CD14-positive monocyte (primary cell): ENCODE measurements around the gene LAMA1. TPM values are rescaled to one million over a fixed set of nuclear protein-coding genes. Genes with fewer than 3 reads are reported as not detected.

Experiments
- DNase-seq, 3 donors: peaks; one replicate each; pipeline ENCODE4 v3.0.0-alpha.2; 2011 to 2022
- H2AFZ ChIP-seq: 2 replicates; pipeline ENCODE4 v1.6.0; 2012; ENCODE audit warnings: mild to moderate bottlenecking, low read depth, low read length, inconsistent platforms; ENCODE audit not compliant: insufficient read depth, poor library complexity, severe bottlenecking
- H3K27ac ChIP-seq, 2 donors: 1 replicate in 1 of 2; 2 replicates in 1 of 2; pipeline ENCODE4 v1.5.1; 2012 to 2013; ENCODE audit warnings: low read length in 2 of 2, control low read depth in 1 of 2, inconsistent platforms in 1 of 2, low read depth in 1 of 2, mild to moderate bottlenecking in 1 of 2
- H3K27me3 ChIP-seq, 2 donors: one replicate each; pipeline versions ENCODE4 v1.6.0 to v1.6.1; 2011 to 2013; ENCODE audit warnings: low read length in 2 of 2; ENCODE audit not compliant: control insufficient read depth in 2 of 2, insufficient read depth in 2 of 2
- H3K36me3 ChIP-seq, 2 donors: replicated peaks in 1 of 2; 1 replicate in 1 of 2; 2 replicates in 1 of 2; pipeline versions ENCODE4 v1.5.1 to v1.6.1; 2012 to 2013; ENCODE audit warnings: low read length in 2 of 2, control low read depth in 1 of 2, inconsistent platforms in 1 of 2, mild to moderate bottlenecking in 1 of 2; ENCODE audit not compliant: insufficient read depth in 2 of 2, control insufficient read depth in 1 of 2
- H3K4me1 ChIP-seq, 2 donors: 1 replicate in 1 of 2; 2 replicates in 1 of 2; pipeline versions ENCODE4 v1.5.1 to v1.6.1; 2012 to 2013; ENCODE audit warnings: low read length in 2 of 2, control low read depth in 1 of 2, inconsistent platforms in 1 of 2, mild to moderate bottlenecking in 1 of 2, moderate library complexity in 1 of 2; ENCODE audit not compliant: insufficient read depth in 2 of 2, control insufficient read depth in 1 of 2
- H3K4me2 ChIP-seq: replicated peaks from 2 replicates; pipeline ENCODE3; 2012; ENCODE audit warnings: low read length, moderate library complexity, mild to moderate bottlenecking; ENCODE audit not compliant: poor library complexity, severe bottlenecking; ENCODE audit errors: extremely low read depth
- H3K4me3 ChIP-seq, 3 experiments: fragments of 200-600 bp in 1 of 3; sonication (generic) in 1 of 3; replicated peaks in 1 of 3; 1 replicate in 2 of 3; 2 replicates in 1 of 3; pipeline ENCODE4 v1.5.1; 2011 to 2013; ENCODE audit warnings: low read length in 3 of 3, mild to moderate bottlenecking in 3 of 3, control low read depth in 2 of 3, low read depth in 2 of 3, inconsistent platforms in 1 of 3, moderate library complexity in 1 of 3
- H3K79me2 ChIP-seq: 2 replicates; pipeline ENCODE4 v1.6.0; 2012; ENCODE audit warnings: mild to moderate bottlenecking, control low read depth, inconsistent platforms, low read length, moderate library complexity; ENCODE audit not compliant: insufficient read depth
- H3K9ac ChIP-seq: 2 replicates; pipeline ENCODE4 v1.6.0; 2017; ENCODE audit warnings: low read length, mild to moderate bottlenecking; ENCODE audit not compliant: insufficient read depth, poor library complexity, severe bottlenecking
- H3K9me3 ChIP-seq, 2 donors: replicated peaks in 1 of 2; 1 replicate in 1 of 2; 2 replicates in 1 of 2; pipeline versions ENCODE4 v1.5.1 to v1.6.1; 2012 to 2013; ENCODE audit warnings: low read length in 2 of 2, control low read depth in 1 of 2; ENCODE audit not compliant: control insufficient read depth in 1 of 2, insufficient read depth in 1 of 2
- H4K20me1 ChIP-seq: 2 replicates; pipeline ENCODE4 v1.6.0; 2012; ENCODE audit warnings: mild to moderate bottlenecking, low read length, control low read depth, moderate library complexity; ENCODE audit not compliant: insufficient read depth
- H3K27ac Mint-ChIP-seq, 7 donors: one replicate each; pipeline ENCODE4 v1.8.0; 2020; ENCODE audit warnings: mild to moderate bottlenecking in 7 of 7, mixed read lengths in 7 of 7, moderate library complexity in 6 of 7, inconsistent platforms in 2 of 7
- H3K27me3 Mint-ChIP-seq, 3 donors: one replicate each; pipeline ENCODE4 v1.8.0; 2021 to 2022; ENCODE audit warnings: low read depth in 3 of 3, mild to moderate bottlenecking in 3 of 3, mixed read lengths in 3 of 3, moderate library complexity in 3 of 3, inconsistent platforms in 1 of 3
- H3K36me3 Mint-ChIP-seq, 2 donors: one replicate each; pipeline ENCODE4 v1.8.0; 2020; ENCODE audit warnings: mixed read lengths in 2 of 2, inconsistent platforms in 1 of 2, mild to moderate bottlenecking in 1 of 2
- H3K4me1 Mint-ChIP-seq: one replicate; pipeline ENCODE4 v1.8.0; 2020; ENCODE audit warnings: mild to moderate bottlenecking, mixed read lengths
- H3K4me3 Mint-ChIP-seq, 2 donors: one replicate each; pipeline ENCODE4 v1.8.0; 2020; ENCODE audit warnings: mild to moderate bottlenecking in 2 of 2, mixed read lengths in 2 of 2, moderate library complexity in 1 of 2
- H3K9me3 Mint-ChIP-seq, 7 donors: one replicate each; pipeline ENCODE4 v1.8.0; 2020 to 2022; ENCODE audit warnings: mixed read lengths in 7 of 7, mild to moderate bottlenecking in 6 of 7, moderate library complexity in 6 of 7, inconsistent platforms in 2 of 7
- CTCF ChIP-seq: fragments of 200-600 bp; IDR thresholded peaks from one replicate; pipeline ENCODE4 v1.8.0; 2022; ENCODE audit warnings: antibody characterized with exemption, mild to moderate bottlenecking
- WGBS: methylation state at CpG from one replicate; pipeline ENCODE4 v1.1.5; 2013; ENCODE audit warnings: missing lambda C conversion rate; ENCODE audit not compliant: insufficient coverage; 5-methylcytosine and 5-hydroxymethylcytosine counted together
- intact Hi-C, 2 donors: fragments of 100-400 bp; cut with micrococcal nuclease; formaldehyde crosslinking; loops; one replicate each; pipeline versions ENCODE4 v1.15.0 to v1.15.1; 2023
- polyA plus RNA-seq, 3 donors: library from polyadenylated mRNA; depleted of rRNA in 1 of 3; unstranded in 2 of 3; stranded (reverse) in 1 of 3; fragments of 300-500 nt in 2 of 3; fragments of >200 nt in 1 of 3; fragmentation: Illumina TruSeq in 2 of 3; gene quantifications; 1 replicate in 2 of 3; 2 replicates in 1 of 3; pipeline ENCODE4 v1.2.3, GENCODE V29; 2012 to 2021

Gene LAMA1
- polyA plus RNA-seq, 3 donors = not detected

- H3K4me3 Mint-ChIP-seq = no peak overlapping the region
- H3K4me1 Mint-ChIP-seq = no peaks in the 10 kb centered on the region
- Histone ChIP-seq H3K9me3 (no peaks in the 10 kb centered on the region), H2AFZ (no peak overlapping the region), H3K4me1 (no peaks in the 10 kb centered on the region), H3K4me2 (no peak overlapping the region), H3K79me2 (no peaks in the 10 kb centered on the region), H3K36me3 (no peaks in the 10 kb centered on the region), H4K20me1 (no peaks in the 10 kb centered on the region), H3K27ac (no peak overlapping the region), H3K27me3 (no peaks in the 10 kb centered on the region), H3K4me3 (no peak overlapping the region), H3K9ac (no peak overlapping the region)
- H3K27ac Mint-ChIP-seq = no peak overlapping the region
- H3K9me3 Mint-ChIP-seq = peaks cover 0 to 7% (median 0%) of the 10 kb centered on the region in 7 donors
- TF ChIP-seq CTCF = no peak
- DNase-seq = no peak
- intact Hi-C loops = no loop called here
- peaks cover 0 to 2% (median 0%) of the 10 kb centered on the region in 3 donors for H3K27me3 Mint-ChIP-seq
- WGBS = 94% methylated on average over 8 of the region's 9 CpGs
- no peaks in the 10 kb centered on the region for H3K36me3 Mint-ChIP-seq
These were observed 154.8 kb downstream of the LAMA1 start for GRCh38 chr18:6962571-6963451.

- no peak overlapping the region for H2AFZ ChIP-seq
- no peak for DNase-seq
- H3K9ac ChIP-seq = no peak overlapping the region
- no peak overlapping the region for H3K4me2 ChIP-seq
- no peaks in the 10 kb centered on the region for H3K4me1 Mint-ChIP-seq
- no peak for TF ChIP-seq CTCF
- H3K9me3 ChIP-seq = no peaks in the 10 kb centered on the region
- no peaks in the 10 kb centered on the region for H3K36me3 ChIP-seq
- H3K4me3 ChIP-seq = no peak overlapping the region
- H3K9me3 Mint-ChIP-seq = peaks cover 0 to 7% (median 0%) of the 10 kb centered on the region in 7 donors
- H3K27ac ChIP-seq = no peak overlapping the region
- peaks cover 0 to 2% (median 0%) of the 10 kb centered on the region in 3 donors for H3K27me3 Mint-ChIP-seq
- H3K79me2 ChIP-seq = no peaks in the 10 kb centered on the region
- 89% methylated on average over 9 of the region's 9 CpGs for WGBS
- no peaks in the 10 kb centered on the region for H4K20me1 ChIP-seq
- H3K4me3 Mint-ChIP-seq = no peak overlapping the region
- no peaks in the 10 kb centered on the region for H3K4me1 ChIP-seq
- H3K27ac Mint-ChIP-seq = peak overlapping the region in 1 of 7 donors; percentile 72
- intact Hi-C loops = no loop called here
- H3K36me3 Mint-ChIP-seq = no peaks in the 10 kb centered on the region
- no peaks in the 10 kb centered on the region for H3K27me3 ChIP-seq
These were observed 156.3 kb downstream of the LAMA1 start for GRCh38 chr18:6961331-6961730.
